ENCODE measurements around the gene GPR33.

GRCh38 chr14:31484754-31485153, 3.1 kb downstream of the GPR33 start:
- TF ChIP-seq TAF1 (IDR thresholded peaks at IDR 0.05; ENCODE audit: borderline replicate concordance, insufficient read depth, low read length) (no peak), POLR2AphosphoS5 (IDR thresholded peaks at IDR 0.05; ENCODE audit: low read depth, low read length) (no peak), REST (IDR thresholded peaks at IDR 0.05; ENCODE audit: insufficient read depth in 1 of 2, low read depth in 2 of 2, low read length in 2 of 2) (no peak)
